Stimulated activated CD4-positive, alpha-beta T cell treated with anti-CD3 and anti-CD28 coated beads, Interleukin-2, amount 100 ng/mL, for 4 hours (primary cell): ENCODE results near the gene CKB.

Source experiments
- DNase-seq: peaks from one replicate; pipeline ENCODE4 v3.0.0-alpha.2; 2020; ENCODE audit warnings: low read depth

CKB gene

DNA sequence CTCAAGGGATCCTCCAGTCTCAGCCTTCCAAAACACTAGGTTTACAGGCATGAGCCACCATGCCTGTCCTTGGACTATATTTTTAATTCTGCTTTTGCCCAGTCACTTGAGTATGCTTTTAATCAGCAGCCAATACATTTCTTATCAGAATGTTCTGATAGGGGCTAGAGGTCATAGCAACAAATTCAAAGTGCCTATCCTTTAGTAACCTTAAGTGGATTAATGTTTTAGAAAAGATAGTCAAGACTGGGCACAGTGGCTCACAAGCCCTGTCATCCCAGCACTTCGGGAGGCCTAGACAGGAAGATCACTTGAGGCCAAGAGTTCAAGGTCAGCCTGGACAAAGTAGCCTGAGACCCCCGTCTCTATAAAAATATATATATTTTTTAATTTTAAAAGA is 37.1 kb downstream of the CKB start:
- DNase-seq = no peak

DNA sequence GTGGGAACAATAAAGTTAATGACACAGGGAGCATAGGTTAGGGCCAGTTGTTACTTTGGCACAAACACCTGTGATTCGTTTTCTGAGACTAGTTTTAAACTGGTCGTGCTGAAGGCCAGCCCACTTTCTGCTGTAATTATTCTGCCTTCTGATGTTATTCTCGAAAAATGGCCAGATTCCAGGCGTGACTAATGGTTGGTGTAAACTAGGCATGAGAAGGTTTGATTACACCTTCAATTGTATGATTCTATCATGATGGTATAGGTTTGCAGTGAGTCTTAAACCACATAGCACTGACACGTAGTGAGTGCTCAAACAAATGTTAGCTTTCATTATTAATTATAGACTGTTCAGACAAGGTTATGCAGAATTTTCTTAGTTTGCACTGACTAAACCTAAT is 39.0 kb downstream of the CKB start:
- DNase-seq = no peak

DNA sequence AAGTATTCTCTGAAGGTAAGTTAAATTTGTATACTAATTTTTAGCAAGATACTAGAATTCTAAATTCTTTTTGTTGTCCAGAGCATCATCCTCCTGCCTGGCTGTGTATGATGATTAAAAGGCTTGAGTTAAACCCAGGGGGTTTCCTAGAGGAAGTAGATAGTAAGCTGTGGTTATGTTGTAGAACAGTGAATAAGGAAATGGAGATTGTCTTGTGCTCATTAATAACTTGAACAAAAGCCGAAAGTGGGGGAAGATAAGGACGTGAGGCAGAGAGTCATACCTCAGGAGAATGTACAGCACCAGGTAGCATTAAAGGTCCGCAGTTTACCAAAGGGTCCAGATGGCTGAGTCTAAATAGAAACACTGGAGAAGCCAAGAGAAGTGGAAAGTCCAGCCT is 42.0 kb downstream of the CKB start:
- no peak for DNase-seq

DNA sequence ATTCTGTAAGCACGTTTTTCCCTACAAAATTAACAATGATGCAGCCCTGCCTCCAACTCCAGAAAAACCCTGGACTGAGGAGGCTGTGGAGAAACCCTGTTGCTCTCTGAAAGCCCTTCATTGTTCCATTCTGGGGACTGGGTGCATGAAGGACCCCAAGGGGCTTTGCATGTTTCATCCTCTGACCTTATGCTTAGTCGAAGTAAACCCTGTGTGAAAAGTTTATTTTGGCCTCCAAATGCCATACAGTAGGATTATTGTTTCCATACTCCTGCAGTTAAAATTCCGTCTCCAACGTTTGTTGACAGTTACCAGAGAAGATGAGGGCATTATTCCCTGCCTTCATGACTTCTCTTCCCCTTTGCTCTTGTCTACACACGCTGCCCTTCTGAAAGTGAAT is 46.0 kb downstream of the CKB start:
- no peak for DNase-seq

DNA sequence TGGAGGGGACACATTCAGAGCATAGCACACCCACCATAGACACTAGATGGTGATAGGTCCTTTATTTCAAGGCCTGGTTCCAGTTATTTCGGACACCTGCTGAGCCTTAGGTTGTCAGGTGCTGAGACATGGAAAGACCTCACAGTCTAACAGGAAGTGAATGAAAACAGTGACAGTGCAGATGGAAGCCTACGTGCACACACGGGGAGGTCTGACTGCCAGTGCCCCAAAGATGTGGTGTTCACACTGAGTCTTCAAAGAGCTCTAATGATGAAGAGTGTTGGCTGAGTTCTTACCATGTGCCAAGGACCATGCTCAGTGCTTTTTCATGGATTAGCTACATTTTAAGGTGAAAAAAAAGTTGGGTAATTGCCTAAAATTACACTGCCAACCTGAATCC is 46.6 kb downstream of the CKB start:
- DNase-seq = no peak

DNA sequence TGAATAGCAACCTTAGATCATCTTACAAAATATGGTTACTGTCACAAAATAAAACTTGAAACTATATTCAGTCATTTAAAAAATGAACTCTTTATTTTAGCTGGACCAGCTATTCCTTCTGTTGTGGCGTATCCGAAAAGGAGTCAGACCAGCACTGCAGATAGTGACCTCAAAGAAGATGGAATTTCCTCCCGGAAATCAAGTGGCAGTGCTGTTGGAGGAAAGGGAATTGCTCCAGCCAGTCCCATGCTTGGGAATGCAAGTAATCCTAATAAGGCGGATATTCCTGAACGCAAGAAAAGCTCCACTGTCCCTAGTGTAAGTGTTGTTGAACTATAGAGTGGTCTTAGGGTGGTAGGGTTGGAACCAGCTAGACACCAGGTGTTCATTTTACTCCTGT is 47.7 kb downstream of the CKB start:
- DNase-seq = no peak

DNA sequence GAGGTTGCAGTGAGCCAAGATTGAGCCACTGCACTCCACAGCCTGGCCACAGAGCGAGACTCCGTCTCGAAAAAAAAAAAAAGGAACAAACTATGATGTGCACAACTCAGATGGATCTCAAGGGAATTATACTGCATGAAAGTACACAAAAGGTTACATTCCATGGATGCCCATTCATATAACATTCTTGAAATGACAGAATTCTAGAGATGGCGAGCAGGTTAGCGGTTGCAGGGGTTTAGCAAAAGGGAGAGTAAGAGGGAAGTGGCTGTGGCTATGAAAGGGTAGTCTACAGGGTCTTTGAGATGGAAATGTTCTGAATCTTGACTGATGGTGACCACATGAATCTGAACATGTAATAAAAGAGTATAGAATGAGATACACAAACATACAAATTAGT is 49.7 kb downstream of the CKB start:
- DNase-seq = no peak
